H1 (cell line): ENCODE measurements around the gene RASA1. TPM values are rescaled to one million over a fixed set of nuclear protein-coding genes. Genes with fewer than 3 reads are reported as not detected.

Experiments used
- CTCF ChIA-PET: fragments of 300-600 bp; sonication (Branson Sonifier 250); formaldehyde crosslinking; loops from one replicate; lab custom pipeline; 2021; ENCODE audit not compliant: partially characterized antibody; lab: Charles Lee
- POLR2A ChIA-PET: fragments of 300-600 bp; sonication (Branson Sonifier 250); formaldehyde crosslinking; loops from one replicate; lab custom pipeline; 2021; ENCODE audit warnings: inconsistent platforms; ENCODE audit not compliant: partially characterized antibody; lab: Charles Lee
- DNase-seq, 2 experiments: peaks; one replicate each; pipeline versions ENCODE4 v3.0.0 to v3.0.0-alpha.2; 2010 to 2022; ENCODE audit warnings: low spot score in 2 of 2, low read depth in 1 of 2, mixed read lengths in 1 of 2
- FAIRE-seq: peaks from 2 replicates; lab custom pipeline; 2011; peaks lifted over from hg19 to GRCh38; lab: Jason Lieb, UNC
- H2AFZ ChIP-seq: 2 replicates; pipeline ENCODE4 v1.8.1; 2012; ENCODE audit warnings: low read length, inconsistent platforms
- H2AK5ac ChIP-seq: 2 replicates; pipeline ENCODE4 v1.6.1; 2013; ENCODE audit warnings: low read depth, low read length
- H2BK120ac ChIP-seq: replicated peaks from 2 replicates; pipeline ENCODE3; 2013; ENCODE audit warnings: low read depth, low read length, inconsistent platforms
- H2BK12ac ChIP-seq: 2 replicates; pipeline ENCODE4 v1.6.1; 2013; ENCODE audit warnings: low read depth, low read length
- H2BK15ac ChIP-seq: 2 replicates; pipeline ENCODE4 v1.6.1; 2013; ENCODE audit warnings: low read length
- H2BK20ac ChIP-seq: 2 replicates; pipeline ENCODE4 v1.6.1; 2013; ENCODE audit warnings: low read length
- H2BK5ac ChIP-seq: 2 replicates; pipeline ENCODE4 v1.6.1; 2013; ENCODE audit warnings: low read depth, low read length
- H3K14ac ChIP-seq: 2 replicates; pipeline ENCODE4 v1.6.1; 2013; ENCODE audit warnings: inconsistent platforms; ENCODE audit not compliant: insufficient read length
- H3K18ac ChIP-seq: 2 replicates; pipeline ENCODE4 v1.6.1; 2013; ENCODE audit warnings: low read length; ENCODE audit errors: extremely low read depth
- H3K23ac ChIP-seq: 2 replicates; pipeline ENCODE4 v1.6.1; 2013; ENCODE audit warnings: inconsistent platforms; ENCODE audit not compliant: insufficient read length
- H3K23me2 ChIP-seq: 2 replicates; pipeline ENCODE4 v1.6.1; 2013; ENCODE audit warnings: low read depth, low read length
- H3K27ac ChIP-seq: 2 replicates; pipeline ENCODE4 v1.6.1; 2011; ENCODE audit warnings: low read depth, low read length, inconsistent platforms
- H3K27me3 ChIP-seq, 4 experiments: replicated peaks in 1 of 4; 1 replicate in 1 of 4; 2 replicates in 3 of 4; pipeline versions ENCODE4 v1.6.1 to v1.8.1; 2011 to 2013; ENCODE audit warnings: low read length in 3 of 4, mild to moderate bottlenecking in 3 of 4, inconsistent platforms in 2 of 4, mixed read lengths in 2 of 4, moderate library complexity in 1 of 4; ENCODE audit not compliant: control insufficient read depth in 3 of 4, insufficient read depth in 3 of 4; ENCODE audit errors: extremely low read depth in 1 of 4
- H3K36me3 ChIP-seq, 4 experiments: 2 replicates each; pipeline versions ENCODE4 v1.6.1 to v1.8.1; 2011 to 2013; ENCODE audit warnings: mild to moderate bottlenecking in 4 of 4, low read length in 3 of 4, moderate library complexity in 2 of 4, control low read depth in 1 of 4, inconsistent platforms in 1 of 4; ENCODE audit not compliant: insufficient read depth in 4 of 4, control insufficient read depth in 2 of 4
- H3K4ac ChIP-seq: replicated peaks from 2 replicates; pipeline ENCODE3; 2013; ENCODE audit warnings: low read length, low read depth, mixed read lengths, inconsistent platforms; ENCODE audit not compliant: insufficient read length
- H3K4me1 ChIP-seq, 4 experiments: replicated peaks in 1 of 4; 1 replicate in 1 of 4; 2 replicates in 3 of 4; pipeline versions ENCODE4 v1.6.1 to v1.8.1; 2011 to 2013; ENCODE audit warnings: low read length in 3 of 4, inconsistent platforms in 2 of 4, mixed read lengths in 1 of 4; ENCODE audit not compliant: insufficient read depth in 4 of 4, control insufficient read depth in 3 of 4
- H3K4me2 ChIP-seq, 2 experiments: 2 replicates each; pipeline versions ENCODE4 v1.6.1 to v1.8.1; 2011 to 2013; ENCODE audit warnings: low read depth in 2 of 2, low read length in 2 of 2, control low read depth in 1 of 2, inconsistent platforms in 1 of 2, mild to moderate bottlenecking in 1 of 2; ENCODE audit not compliant: insufficient read depth in 1 of 2
- H3K4me3 ChIP-seq, 4 experiments: fragments of 200-600, 300-600 bp in 1 of 4; sonication (generic), shearing (Covaris generic), sonication (Bioruptor Twin) in 1 of 4; 2 replicates each; pipeline versions ENCODE4 v1.5.1 to v1.8.1; 2011 to 2016; ENCODE audit warnings: low read length in 4 of 4, low read depth in 3 of 4, control low read depth in 2 of 4, inconsistent platforms in 2 of 4, mild to moderate bottlenecking in 2 of 4, mixed read lengths in 1 of 4, moderate library complexity in 1 of 4; ENCODE audit not compliant: insufficient read depth in 2 of 4; ENCODE audit errors: extremely low read depth in 1 of 4
- H3K56ac ChIP-seq: replicated peaks from 2 replicates; pipeline ENCODE3; 2013; ENCODE audit warnings: low read depth, mild to moderate bottlenecking, mixed read lengths, low read length, inconsistent platforms; ENCODE audit not compliant: insufficient read length
- H3K79me1 ChIP-seq: 2 replicates; pipeline ENCODE4 v1.6.1; 2013; ENCODE audit warnings: low read depth, low read length, control low read depth
- H3K79me2 ChIP-seq, 2 experiments: 2 replicates each; pipeline versions ENCODE4 v1.6.1 to v1.8.1; 2012 to 2013; ENCODE audit warnings: low read length in 2 of 2, mild to moderate bottlenecking in 2 of 2, inconsistent platforms in 1 of 2; ENCODE audit not compliant: insufficient read depth in 2 of 2, control insufficient read depth in 1 of 2
- H3K9ac ChIP-seq, 4 experiments: replicated peaks in 1 of 4; 1 replicate in 1 of 4; 2 replicates in 3 of 4; pipeline versions ENCODE4 v1.6.1 to v1.8.1; 2011 to 2013; ENCODE audit warnings: low read depth in 3 of 4, low read length in 3 of 4, control low read depth in 2 of 4, mild to moderate bottlenecking in 2 of 4, moderate library complexity in 2 of 4, inconsistent platforms in 1 of 4; ENCODE audit errors: extremely low read depth in 1 of 4
- H3K9me3 ChIP-seq, 2 experiments: 2 replicates each; pipeline versions ENCODE4 v1.6.1 to v1.8.1; 2012 to 2013; ENCODE audit warnings: mild to moderate bottlenecking in 2 of 2, moderate library complexity in 2 of 2, control low read depth in 1 of 2, inconsistent platforms in 1 of 2, low read depth in 1 of 2, low read length in 1 of 2, mixed read lengths in 1 of 2; ENCODE audit not compliant: insufficient read depth in 2 of 2
- H4K20me1 ChIP-seq, 2 experiments: replicated peaks in 1 of 2; 2 replicates each; pipeline versions ENCODE3 to v1.8.1; 2011 to 2013; ENCODE audit warnings: inconsistent platforms in 2 of 2, low read length in 2 of 2, mild to moderate bottlenecking in 1 of 2; ENCODE audit not compliant: insufficient read depth in 2 of 2, control insufficient read depth in 1 of 2
- H4K5ac ChIP-seq: 2 replicates; pipeline ENCODE4 v1.6.1; 2013; ENCODE audit warnings: low read length, low read depth, mixed read lengths, inconsistent platforms; ENCODE audit not compliant: insufficient read length
- H4K8ac ChIP-seq: 2 replicates; pipeline ENCODE4 v1.8.0; 2013; ENCODE audit warnings: mild to moderate bottlenecking, moderate library complexity, low read length, inconsistent platforms; ENCODE audit not compliant: insufficient read depth; ENCODE audit errors: extremely low read depth
- H4K91ac ChIP-seq: replicated peaks from 2 replicates; pipeline ENCODE3; 2013; ENCODE audit warnings: low read length, mixed read lengths, inconsistent platforms; ENCODE audit not compliant: insufficient read length
- FOSL1 ChIP-seq: IDR thresholded peaks from 2 replicates; pipeline ENCODE4 v1.6.1; 2011; ENCODE audit warnings: mild to moderate bottlenecking, low read depth, low read length, moderate library complexity; ENCODE audit not compliant: insufficient read depth
- RAD21 ChIP-seq, 2 experiments: IDR thresholded peaks in 1 of 2; conservative IDR thresholded peaks in 1 of 2; 2 replicates each; pipeline ENCODE4 v1.6.1; 2011; ENCODE audit warnings: low read depth in 2 of 2, low read length in 2 of 2, improper control_type of control experiment in 1 of 2, inconsistent platforms in 1 of 2, mild to moderate bottlenecking in 1 of 2, moderate library complexity in 1 of 2
- RFX5 ChIP-seq: IDR thresholded peaks from 2 replicates; pipeline ENCODE4 v1.6.1; 2011; ENCODE audit warnings: low read depth, low read length, improper control_type of control experiment, borderline replicate concordance
- SAP30 ChIP-seq: fragments of 300-600 bp; sonication (generic); IDR thresholded peaks from 2 replicates; pipeline ENCODE4 v1.7.1; 2012; ENCODE audit warnings: low read length, moderate library complexity, mild to moderate bottlenecking, inconsistent platforms; ENCODE audit not compliant: insufficient read depth, insufficient replicate concordance
- SIRT6 ChIP-seq: IDR thresholded peaks from one replicate; pipeline ENCODE4 v1.7.1; 2012; ENCODE audit warnings: low read length, inconsistent platforms
- SP4 ChIP-seq: IDR thresholded peaks from 2 replicates; pipeline ENCODE4 v1.6.1; 2012; ENCODE audit warnings: low read length, inconsistent platforms
- TAF7 ChIP-seq: optimal IDR thresholded peaks from 2 replicates; pipeline ENCODE3; 2011; ENCODE audit warnings: low read depth, mild to moderate bottlenecking, inconsistent platforms, low read length, moderate library complexity, borderline replicate concordance
- TCF12 ChIP-seq: IDR thresholded peaks from 2 replicates; pipeline ENCODE4 v1.6.1; 2011; ENCODE audit warnings: low read depth, mild to moderate bottlenecking, low read length
- WGBS, 2 experiments: shearing (Covaris generic) in 1 of 2; methylation state at CpG; one replicate each; pipeline versions ENCODE4 v1.1.6 to v1.1.7; 2013 to 2015; ENCODE audit warnings: low lambda C conversion rate in 2 of 2, mixed read lengths in 2 of 2, inconsistent platforms in 1 of 2, low coverage in 1 of 2, missing lambda C conversion rate in 1 of 2; ENCODE audit not compliant: insufficient replicate concordance in 2 of 2, insufficient coverage in 1 of 2, insufficient read length in 1 of 2; ENCODE audit errors: extremely low coverage in 1 of 2, missing lambda C conversion rate in 1 of 2; 5-methylcytosine and 5-hydroxymethylcytosine counted together
- polyA plus RNA-seq, 7 experiments: library from polyadenylated mRNA; depleted of rRNA in 3 of 7; stranded (reverse) in 5 of 7; unstranded in 2 of 7; fragments of >200 nt in 5 of 7; fragments of 200-250 nt in 2 of 7; gene quantifications; 1 replicate in 5 of 7; 2 replicates in 1 of 7; 4 replicates in 1 of 7; pipeline versions ENCODE4 v1.2.1 to v1.2.3, GENCODE V29; 2011 to 2013; ENCODE audit warnings: missing spikeins in 2 of 7, mixed read lengths in 2 of 7
- total RNA-seq: library from RNA; stranded (reverse); fragmentation: NEBNext Ultra II Directional; extraction: Animal tissue kit (Norgen Biotek cat#: 25700); gene quantifications from 2 replicates; pipeline ENCODE4 v1.2.1, GENCODE V29; 2021

RASA1 gene
- total and polyA plus RNA-seq, 2 of the 8 experiments (the other 6 are each of a cell fraction or from before 2014, with no cell fraction given): 15.9 to 33.8 TPM

- Histone ChIP-seq H3K56ac (no peak overlapping the region), H4K8ac (no peak overlapping the region), H3K36me3 (peaks cover 15 to 47% (median 27%) of the 10 kb centered on the region in 4 experiments), H2BK15ac (no peak overlapping the region), H3K4me1 (peaks cover 0 to 3% (median 0%) of the 10 kb centered on the region in 4 experiments; a peak in 2 of 7 replicates), H2BK5ac (no peak overlapping the region), H3K18ac (no peak overlapping the region), H3K27ac (no peak overlapping the region), H4K5ac (no peak overlapping the region), H2BK20ac (no peak overlapping the region), H3K79me2 (peaks cover 3 to 23% of the 10 kb centered on the region in 2 experiments; a peak in 3 of 4 replicates), H2BK120ac (no peak overlapping the region), H3K4me3 (peak overlapping the region in 1 of 4 experiments; percentile 90; a peak in 1 of 8 replicates), H3K14ac (no peak overlapping the region), H3K79me1 (peaks cover 7% of the 10 kb centered on the region; the same call in 1 of the 2 replicates), H3K4ac (no peak overlapping the region), H3K23ac (no peak overlapping the region), H2AK5ac (no peak overlapping the region), H3K27me3 (no peaks in the 10 kb centered on the region), H3K9ac (no peak overlapping the region), H4K91ac (no peak overlapping the region), H2AFZ (no peak overlapping the region), H3K4me2 (peak overlapping the region in 1 of 2 experiments; percentile 90; a peak in 2 of 4 replicates), H3K9me3 (no peaks in the 10 kb centered on the region), H2BK12ac (no peak overlapping the region), H3K23me2 (peaks cover 7% of the 10 kb centered on the region), H4K20me1 (peaks cover 0 to 2% of the 10 kb centered on the region in 2 experiments)
- ChIA-PET POLR2A (interaction anchor here (1.3 kb wide), 1 partner anchor 7 kb away, joined by 3 read pairs; no protein-coding TSS in a partner anchor), CTCF (interaction anchor here (1.8 kb wide), 1 partner anchor 21 kb away, joined by 4 read pairs; no protein-coding TSS in a partner anchor)
- DNase-seq: no peak
- 74% methylated on average over 1 of the region's 1 CpG; no CpG with 5 or more reads in 1 of the 2 experiments for WGBS, 2 experiments
- FAIRE-seq: no peak
- TF ChIP-seq FOSL1 (no peak), SP4 (no peak), SIRT6 (no peak), SAP30 (no peak), RAD21 (IDR thresholded peaks at IDR 0.05 in 1 of 2, conservative IDR thresholded peaks at IDR 0.05 in 1 of 2; ENCODE audit: low read depth in 2 of 2, low read length in 2 of 2) (no peak), TAF7 (no peak), RFX5 (no peak), TCF12 (no peak)
These were observed 143.2 kb downstream of the RASA1 start for GRCh38 chr5:87410931-87411330.
